DND-41 (cell line): ENCODE results near the gene PIN1.
"Not testable (repeated sequence)": the region's sequence is repeated elsewhere in the genome, so short reads cannot be mapped to it uniquely, and the experiment has no call there.

ENCODE experiments used
- EZH2 ChIP-seq: IDR thresholded peaks from 3 replicates; pipeline ENCODE4 v1.6.1; 2012; ENCODE audit warnings: borderline replicate concordance, low read depth, mild to moderate bottlenecking, moderate library complexity, low read length, inconsistent platforms; ENCODE audit not compliant: severe bottlenecking
- TF ChIP-seq, protein P1 (sequence below): IDR thresholded peaks from 2 replicates; pipeline ENCODE4 v1.5.1; 2012; ENCODE audit warnings: borderline replicate concordance, low read length, moderate library complexity, mild to moderate bottlenecking; ENCODE audit not compliant: poor library complexity, severe bottlenecking; ENCODE audit errors: extremely low read depth

DNA sequence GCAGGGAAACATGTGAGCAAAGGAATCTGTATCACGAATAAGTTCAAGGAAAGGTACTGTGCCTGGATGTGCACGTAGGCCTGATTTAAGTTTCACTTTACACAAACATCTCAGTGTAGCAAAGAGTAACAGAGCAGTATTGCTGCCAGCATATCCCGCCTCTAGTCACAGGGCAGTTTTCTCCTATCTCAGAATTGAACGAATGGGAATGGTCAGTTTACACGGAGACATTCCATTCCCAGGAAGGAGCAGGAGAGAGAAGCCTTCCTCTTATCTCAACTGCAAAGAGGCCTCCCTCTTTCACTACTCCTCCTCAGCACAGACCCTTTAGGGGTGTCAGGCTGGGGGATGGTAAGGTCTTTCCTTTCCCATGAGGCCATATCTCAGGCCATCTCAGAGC lies 45.5 kb upstream of the PIN1 start:
- TF ChIP-seq, protein P1, sequence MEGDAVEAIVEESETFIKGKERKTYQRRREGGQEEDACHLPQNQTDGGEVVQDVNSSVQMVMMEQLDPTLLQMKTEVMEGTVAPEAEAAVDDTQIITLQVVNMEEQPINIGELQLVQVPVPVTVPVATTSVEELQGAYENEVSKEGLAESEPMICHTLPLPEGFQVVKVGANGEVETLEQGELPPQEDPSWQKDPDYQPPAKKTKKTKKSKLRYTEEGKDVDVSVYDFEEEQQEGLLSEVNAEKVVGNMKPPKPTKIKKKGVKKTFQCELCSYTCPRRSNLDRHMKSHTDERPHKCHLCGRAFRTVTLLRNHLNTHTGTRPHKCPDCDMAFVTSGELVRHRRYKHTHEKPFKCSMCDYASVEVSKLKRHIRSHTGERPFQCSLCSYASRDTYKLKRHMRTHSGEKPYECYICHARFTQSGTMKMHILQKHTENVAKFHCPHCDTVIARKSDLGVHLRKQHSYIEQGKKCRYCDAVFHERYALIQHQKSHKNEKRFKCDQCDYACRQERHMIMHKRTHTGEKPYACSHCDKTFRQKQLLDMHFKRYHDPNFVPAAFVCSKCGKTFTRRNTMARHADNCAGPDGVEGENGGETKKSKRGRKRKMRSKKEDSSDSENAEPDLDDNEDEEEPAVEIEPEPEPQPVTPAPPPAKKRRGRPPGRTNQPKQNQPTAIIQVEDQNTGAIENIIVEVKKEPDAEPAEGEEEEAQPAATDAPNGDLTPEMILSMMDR: not testable (repeated sequence)
- not testable (repeated sequence) for TF ChIP-seq EZH2
